Measurements from ENCODE around the gene LITAFD.
"Not testable (repeated sequence)": the region's sequence is repeated elsewhere in the genome, so short reads cannot be mapped to it uniquely, and the experiment has no call there.

LITAFD gene

DNA sequence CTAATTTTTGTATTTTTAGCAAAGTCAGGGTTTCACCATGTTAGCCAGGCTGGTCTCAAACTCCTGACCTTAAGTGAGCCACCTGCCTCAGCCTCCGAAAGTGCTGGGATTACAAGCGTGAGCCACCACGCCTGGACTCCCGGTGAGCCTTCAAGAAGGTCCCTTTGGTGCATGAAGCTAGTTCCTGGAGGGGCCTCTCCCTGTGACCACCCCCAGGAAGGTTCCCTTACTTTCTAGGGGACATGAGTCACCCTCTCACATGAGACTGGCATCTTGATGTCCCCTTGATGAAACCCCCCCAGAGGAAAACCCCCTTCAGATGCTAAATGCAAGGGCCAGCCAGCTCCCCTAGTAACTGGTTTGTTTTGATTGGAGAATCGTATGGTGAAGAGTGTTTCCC lies 26.2 kb upstream of the LITAFD start:
- no peak for DNase-seq (ENCODE audit: low read depth)

DNA sequence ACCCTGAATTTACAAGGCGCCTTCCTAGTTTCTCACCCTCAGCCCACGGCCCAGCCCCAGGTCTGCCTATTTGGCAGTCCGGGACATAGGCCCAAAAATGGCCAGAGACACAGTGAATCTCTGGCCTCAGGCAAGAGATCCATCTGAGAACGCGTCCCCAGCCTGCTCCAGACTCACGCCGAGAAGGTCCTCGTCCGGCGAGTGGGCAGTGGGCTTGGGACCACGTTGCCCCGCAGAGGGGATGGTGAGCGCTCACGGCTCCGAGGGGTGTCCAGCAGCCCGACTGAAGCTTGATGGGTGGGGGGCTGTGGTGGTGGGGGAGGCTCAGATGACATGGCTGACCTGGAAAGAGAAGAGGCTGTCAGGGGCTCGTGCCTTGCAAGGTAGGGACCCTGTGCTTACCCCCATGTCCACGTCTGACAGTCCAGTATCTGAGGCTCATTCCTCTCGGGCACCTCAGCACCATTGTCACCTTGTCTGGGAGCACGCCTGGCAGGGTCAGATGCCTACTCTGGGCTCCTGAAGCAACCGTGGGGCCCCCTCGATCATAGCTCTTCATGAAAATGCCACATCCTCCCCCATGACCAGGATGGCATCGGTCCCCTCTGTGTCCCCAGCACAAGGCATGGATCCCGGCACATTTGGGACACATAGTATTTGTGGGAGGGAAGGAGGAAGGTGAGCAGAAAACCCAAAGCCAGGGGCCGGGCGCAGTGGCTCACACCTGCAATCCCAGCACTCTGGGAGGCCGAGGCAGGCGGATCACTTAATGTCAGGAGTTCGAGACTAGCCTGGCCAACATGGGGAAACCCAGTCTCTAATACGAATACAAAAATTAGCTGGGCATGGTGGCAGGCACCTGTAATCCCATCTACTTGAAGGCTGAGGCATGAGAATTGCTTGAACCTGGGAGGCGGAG lies 22.9 kb upstream of the LITAFD start:
- DNase-seq (ENCODE audit: low read depth), result no peak

DNA sequence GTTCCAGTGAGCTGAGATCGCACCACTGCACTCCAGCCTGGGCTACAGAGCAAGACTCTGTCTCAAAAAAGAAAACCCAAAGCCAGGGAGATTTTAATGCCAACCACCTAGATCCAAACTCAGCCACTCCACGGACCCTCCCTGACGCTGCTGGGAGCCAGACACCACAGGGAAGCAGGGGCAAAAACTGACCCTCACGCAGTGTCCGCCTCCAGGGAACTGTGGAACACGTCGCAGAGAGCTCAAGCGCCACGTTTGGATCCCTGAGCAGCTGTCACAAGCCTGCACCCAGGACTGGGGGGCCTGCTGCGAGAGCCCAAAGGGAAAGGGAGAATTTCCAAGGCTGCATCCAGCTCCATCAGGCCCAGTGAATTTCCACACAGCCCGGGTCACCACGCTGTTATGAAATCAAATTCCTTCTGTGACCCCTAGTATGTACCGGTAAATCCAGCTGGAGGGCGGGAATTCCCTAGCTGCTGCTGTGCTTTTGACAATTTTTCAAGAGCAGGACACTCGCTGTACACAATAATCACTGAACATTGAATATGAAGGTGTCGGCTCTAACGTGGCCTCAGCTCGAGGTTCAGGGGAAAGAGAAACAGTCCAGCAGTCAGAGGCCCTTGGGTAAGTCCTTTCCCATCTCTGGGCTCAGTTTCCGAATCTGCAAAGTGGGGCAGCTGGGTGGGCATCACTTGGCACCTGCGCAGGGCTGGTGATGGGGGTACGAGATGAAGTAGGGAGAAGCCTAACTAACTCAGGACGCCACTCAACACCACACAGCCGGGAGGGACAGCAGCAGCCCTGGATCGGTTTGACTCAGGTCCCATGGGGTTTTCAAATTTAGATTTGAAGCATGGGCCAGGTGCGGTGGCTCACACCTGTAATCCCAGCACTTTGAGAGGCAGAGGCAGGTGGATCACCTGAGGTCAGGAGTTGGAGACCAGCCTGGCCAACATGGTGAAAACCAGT lies 22.0 kb upstream of the LITAFD start:
- no peak for DNase-seq (ENCODE audit: low read depth)

DNA sequence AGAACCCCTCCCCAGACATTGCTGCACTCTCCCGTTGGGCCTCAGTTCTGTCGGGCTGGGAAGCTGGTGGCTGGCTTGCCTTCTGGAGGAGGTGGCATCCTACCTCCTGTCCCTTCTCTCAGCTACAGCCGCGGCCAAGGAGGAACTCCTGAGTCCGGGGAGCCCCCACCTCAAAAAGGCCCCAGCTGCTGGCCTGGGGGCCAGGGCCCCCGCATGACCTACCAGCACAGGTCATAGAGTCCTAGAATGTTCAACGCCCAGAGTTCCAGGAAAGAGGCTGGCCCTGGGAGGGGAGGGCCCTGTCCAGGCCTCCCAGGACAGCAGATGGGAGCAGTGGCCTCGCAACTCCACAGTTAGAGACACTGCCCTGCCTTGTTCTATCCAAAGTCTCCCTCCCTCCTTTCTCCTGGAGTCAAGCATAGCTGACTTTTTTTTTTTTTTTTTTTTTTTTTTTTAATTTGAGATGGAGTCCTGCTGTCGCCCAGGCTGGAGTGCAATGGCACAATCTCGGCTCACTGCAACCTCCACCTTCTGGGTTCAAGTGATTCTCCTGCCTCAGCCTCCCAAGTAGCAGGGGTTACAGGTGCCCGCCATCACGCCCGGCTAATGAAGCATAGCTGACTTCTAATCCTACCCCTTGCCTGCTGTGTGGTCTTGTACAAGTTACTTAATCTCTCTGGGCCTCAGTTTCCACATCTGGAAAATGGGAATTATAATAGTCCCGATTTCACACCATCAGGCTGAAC lies 20.4 kb upstream of the LITAFD start:
- DNase-seq (ENCODE audit: low read depth), result no peak

DNA sequence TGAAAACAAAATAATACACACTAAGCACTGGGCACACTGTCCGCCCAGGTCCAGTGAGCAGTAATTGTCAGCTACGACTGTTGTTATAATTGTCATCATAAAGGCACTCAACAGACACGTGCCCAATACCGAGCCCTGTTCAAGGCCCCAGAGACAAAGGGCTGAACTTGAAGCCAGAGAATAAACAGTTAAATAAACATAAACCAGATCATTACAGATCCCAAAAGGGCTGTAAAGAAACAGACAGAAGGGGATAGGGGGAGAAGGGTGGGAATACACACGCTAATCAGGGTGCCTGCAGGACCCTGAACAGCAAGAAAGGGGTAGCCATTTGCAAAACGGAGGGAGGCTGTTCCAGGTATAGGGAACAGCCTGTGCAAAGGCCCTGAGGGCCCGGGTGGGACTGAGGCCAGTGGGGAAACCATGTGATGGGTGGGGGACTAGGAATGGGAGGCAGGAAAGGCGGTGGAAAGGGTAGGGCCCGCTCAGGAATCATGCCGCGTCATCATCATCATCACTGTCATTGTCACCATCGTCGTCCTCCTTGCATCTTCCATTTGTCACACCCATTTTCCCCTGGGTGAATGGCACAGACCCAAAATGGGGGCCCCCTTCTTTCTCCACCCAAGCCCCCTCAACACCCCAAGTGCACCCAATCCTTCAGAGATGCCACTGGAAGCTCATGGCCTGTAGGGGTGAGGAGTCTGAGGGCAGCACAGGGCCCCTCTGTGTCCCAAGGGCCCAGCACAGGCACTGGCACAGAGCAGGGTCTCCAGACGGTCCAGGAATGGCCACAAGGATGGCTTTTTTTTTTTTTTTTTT lies 19.6 kb upstream of the LITAFD start:
- no peak for DNase-seq (ENCODE audit: low read depth)

DNA sequence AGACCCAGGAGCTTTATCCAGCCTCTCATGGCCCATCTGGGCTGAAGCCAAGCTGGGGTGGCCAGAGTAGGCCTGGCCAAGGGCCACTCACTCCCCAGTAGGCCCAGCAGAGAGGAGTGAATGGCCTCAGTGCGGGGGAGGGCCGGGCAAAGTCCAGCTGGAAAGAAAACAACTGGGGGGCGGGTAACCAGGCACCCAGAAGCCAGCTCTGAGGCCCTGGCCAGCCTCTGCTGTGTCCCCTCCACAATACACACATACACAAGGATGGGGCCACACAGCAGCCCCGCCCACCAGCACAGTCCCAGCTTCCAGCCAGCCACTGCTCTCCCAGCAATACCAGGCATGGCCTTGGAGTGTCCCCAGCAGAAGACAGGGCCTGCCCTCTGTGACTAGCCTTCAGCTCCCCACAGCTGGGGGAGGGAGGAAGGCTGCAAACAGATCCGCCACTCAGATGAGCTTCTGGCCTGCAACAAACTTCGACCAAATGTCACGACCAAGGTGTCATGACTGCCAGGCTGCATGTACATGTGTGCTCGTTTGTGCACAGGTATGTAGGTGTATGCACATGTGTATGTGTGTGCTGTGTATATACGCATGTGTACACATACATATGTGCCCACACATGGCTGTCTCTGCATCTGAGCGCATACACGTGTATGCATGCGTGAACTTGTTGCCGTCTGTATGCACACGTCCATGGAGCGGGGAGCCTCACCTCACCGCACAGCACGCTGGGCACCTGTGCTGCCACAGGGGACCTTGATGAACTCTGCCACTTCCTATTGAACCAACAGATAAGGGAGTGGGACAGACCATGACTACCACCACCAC lies 18.3 kb upstream of the LITAFD start:
- no peak for DNase-seq (ENCODE audit: low read depth)

DNA sequence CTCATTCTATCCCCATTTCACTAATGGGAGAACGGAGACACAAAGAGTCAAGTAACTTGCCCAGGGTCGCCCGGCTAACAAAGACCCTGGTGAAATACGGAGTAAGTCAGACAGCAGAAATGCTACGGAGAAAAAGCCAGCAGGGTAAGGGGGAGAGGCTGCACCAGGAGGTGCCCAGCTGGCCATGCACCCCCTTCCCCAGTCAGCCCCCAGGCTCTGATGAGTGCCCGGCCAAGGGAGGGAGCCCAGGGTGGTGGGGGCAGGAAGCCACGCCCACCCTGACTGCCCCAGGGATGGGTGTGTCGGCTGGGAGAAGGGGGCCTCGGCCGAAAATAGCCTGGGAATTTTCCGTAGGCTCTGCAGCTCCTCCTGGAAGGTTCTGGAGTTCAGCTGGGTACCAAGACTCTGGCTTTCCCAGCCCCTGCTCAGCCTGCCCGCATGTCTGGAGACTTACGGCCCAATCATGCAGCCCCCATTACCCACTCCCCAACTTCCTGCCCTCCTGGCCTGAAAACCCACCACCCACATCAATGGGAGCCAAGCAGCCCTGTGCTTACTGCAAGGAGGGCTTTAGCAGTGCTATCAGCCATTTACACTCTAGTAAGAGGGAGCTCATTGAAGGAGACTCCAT lies 17.6 kb upstream of the LITAFD start:
- no peak for DNase-seq (ENCODE audit: low read depth)

DNA sequence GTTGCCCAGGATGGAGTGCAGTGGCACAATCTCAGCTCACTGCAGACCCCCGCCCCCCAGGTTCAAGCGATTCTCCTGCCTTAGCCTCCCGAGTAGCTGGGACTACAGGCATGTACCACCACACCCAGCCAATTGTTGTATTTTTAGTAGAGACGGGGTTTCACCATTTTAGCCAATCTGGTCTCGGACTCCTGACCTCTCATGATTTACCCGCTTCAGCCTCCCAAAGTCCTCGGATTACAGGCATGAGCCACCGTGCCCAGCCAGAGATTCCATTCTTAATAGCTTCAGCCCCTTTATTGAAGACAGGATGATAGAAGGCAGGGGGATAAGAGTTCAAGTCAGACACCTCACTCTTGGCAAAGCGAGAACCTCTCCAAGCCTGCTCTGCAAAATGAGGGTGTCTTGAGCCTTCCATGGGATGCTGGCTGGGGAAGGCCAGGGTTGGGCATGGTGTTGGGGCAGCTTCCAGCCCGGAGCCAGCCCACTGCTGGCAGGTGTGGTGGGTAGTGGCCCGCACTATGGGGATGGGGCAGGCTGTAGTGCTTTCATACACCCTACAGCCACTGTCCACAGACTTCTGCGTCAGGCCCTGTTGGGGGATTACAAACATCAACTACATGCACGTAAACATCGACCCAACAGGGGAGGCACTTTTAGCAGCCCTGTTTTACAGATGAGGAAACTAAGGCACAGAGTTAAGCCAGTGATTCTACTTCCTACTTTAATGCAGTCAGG lies 16.8 kb upstream of the LITAFD start:
- DNase-seq (ENCODE audit: low read depth), result no peak

DNA sequence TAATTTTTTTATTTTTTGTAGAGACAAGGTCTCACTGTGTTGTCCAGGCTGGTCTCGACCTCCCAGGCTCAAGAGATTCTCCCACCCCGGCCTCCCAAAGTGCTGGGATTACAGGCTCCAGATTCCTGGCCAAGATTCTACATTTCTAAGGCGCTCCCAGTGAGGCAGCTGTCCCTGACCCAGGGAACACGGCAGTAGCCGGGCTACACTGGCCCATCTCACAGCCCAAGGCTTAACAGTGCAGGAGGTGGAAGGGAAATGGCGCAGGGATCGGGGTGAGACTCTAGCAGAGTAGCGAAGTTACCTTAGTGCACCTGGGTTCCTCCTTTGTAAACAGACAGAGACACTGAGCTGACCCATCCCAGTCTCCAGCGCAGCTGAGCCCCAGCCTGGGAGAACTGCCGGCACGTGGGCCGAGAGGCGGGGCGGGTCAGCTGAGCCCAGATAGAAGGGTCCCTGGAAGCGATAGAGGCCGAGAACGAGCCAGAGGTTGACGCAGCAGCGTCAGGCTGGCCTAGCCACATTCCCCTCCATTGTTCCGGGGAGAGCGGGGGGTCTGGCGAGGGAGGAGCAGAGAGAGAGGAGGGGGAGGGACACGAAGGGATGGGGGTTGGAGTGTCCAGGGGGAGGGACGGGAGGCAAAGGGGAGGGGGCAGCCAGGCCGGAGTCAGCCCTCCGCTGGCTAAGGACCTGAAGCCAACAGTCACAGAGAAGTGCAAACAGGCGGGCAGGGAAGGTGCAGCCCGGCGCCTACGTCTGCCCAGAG lies 15.8 kb upstream of the LITAFD start:
- DNase-seq (ENCODE audit: low read depth), result no peak

DNA sequence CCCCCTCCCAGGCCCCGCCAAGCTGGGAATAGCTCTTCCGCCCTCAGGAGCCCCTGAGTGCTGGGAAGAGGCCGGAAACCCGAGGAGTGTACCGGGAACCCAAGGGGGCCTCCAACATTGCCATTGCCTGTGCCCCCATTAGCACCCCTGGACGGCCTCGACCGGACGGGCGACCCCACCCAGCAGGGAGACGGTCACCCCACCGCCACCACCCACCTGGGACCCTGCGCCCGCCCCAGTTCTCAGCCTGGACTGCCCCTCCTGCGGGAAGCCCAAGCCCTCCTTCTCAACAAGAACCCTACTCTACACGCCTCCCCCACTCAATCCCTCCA lies 15.3 kb upstream of the LITAFD start:
- DNase-seq (ENCODE audit: low read depth), result no peak

DNA sequence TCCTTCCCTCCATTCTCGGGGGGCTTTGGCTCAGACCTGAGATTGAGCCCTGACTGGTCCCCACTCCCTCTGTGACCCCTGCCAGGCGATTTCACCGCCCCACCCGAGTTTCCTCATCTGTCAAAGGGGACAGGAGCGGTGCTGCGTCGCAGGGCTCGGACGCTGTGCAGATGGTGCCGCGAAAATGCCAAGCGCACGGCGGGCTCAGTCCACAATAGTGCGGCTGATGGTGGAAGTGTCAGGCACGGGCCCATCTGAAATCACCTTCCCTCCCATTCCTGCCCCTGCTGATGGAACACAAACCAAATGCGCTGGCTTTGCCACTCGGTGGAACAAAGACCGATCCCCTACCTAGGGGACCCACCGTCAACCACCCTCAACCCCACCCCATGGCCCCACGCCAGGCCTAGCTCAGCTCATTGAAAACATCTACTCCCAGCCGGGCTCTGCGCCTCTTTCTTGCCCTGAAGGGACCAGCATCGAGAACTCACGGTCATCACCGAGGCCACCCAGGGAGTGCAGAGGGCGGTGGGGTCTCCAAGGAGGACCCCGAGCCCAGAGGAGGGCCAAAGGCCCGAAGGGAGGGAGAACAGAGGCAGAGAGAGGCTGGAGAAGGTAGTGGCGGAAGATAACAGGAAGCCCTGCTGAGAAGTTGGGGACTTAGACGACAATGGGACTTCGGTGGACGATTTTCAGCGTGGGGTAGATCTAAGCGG lies 14.8 kb upstream of the LITAFD start:
- no peak for DNase-seq (ENCODE audit: low read depth)

DNA sequence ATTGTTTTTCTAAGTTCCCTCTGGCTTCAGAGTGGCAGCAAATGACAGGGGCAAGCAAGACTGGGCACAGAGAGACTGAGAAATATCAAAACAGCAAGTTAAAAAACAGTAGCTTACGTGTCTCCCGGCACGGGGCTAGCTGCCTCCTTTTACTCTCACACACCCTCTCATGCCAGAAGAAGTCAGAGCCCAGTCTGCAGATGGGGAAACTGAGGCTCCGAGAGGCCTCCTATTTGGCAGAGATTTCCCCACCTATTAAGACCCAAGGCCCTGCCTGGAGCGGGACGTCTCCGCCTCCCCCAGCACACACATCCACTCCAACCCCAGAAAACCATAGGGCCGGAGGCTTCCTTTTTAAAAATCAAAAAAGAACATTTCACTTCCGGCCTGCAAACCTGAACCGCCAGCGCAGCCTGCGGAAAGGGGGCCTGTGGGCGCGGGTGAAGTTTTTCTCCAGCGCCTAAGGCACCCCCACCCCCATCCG lies 14.2 kb upstream of the LITAFD start:
- DNase-seq (ENCODE audit: low read depth), result no peak

DNA sequence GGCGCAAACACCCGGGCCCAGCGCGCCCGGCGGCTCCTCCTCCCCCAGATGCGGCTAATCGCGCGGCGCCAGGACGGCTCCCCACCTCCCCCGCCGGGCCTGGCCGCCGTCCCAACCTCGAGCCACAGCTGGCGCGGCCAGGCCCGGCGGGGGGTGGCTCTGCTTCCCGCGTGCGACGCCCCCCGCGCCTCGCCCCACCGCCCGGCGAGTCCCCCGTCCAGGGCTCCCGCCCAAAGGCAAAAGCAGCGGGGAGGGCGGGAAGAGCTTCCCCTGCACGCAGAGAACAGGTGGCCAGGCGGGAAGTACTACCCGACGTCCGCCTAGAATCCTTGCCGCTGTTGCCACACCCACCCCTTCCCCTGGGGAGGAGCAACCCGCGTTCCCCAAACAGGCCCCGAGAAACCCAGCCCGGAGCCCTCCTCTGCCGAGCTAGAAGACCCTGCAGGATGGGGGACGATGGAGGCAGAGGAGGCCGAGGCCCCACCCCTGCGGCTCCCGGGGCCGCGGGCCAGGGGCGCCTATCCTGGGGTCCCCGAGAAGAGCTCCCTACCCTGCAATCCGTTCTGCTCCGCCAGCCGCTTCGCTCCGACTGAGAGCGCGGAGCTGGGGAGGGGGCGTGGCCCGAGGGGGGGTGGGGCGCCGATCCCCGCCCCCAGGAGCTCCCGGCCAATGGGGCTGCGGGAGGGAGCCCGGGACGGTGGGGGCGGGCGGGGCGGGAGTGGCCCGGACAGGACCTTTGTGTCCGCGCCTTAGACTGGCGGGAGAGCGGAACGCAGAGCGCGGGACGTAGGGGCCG lies 13.5 kb upstream of the LITAFD start, which contains the start of gene CARHSP1:
Gene CARHSP1, minus strand, starts transcription at position 591 of the 796 bp plus-strand sequence. CDS start 9,678 bp downstream, outside the sequence.
- peak; percentile 55 for DNase-seq (ENCODE audit: low read depth)

DNA sequence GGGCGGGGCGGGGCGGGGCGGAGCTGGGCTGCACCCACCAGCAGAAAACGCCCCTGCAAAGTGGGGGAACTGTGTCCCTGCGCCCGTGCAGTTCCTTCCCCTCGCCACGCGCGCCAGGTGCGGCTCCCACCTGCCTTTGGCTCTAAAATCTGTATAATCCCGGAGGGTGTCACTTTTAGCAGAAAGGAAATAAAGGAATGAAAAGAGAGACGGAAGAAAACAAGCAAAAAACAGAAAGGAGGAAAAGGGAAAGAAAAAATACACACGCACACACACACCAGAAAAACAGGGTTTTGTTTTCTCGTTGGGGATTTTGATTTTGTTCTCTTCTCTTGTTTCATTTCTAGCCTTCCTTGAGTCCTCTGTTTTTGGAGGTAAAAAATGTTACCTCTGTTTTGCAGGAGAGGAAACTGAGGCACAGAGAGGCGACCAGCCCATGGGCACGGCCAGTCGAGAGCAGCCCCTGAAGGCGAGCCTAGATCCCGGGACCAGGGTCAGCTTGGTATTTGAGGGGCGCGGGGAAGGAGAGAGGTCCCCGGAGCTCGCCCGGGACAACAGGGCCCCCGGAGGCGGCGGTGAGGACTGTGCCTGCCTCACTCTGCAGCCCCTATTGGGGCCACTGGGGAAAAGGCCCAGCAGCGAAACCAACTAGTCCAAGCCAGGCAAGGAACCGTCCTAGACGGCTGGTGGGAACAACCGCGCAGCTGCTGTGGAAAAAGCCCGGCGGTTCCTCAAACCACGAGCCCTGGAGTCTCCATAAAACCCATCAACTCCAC lies 12.8 kb upstream of the LITAFD start:
- no peak for DNase-seq (ENCODE audit: low read depth)

DNA sequence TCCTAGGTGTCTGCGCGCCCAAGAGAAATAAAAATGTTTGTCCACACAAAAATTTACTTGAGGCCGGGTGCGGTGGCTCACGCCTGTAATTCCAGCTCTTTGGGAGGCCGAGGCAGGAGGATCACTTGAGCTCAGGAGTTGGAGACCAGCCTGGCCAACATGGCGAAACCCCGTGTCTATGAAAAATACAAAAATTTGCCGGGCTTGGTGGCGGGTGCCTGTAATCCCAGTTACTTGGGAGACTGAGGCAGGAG lies 12.2 kb upstream of the LITAFD start:
- DNase-seq (ENCODE audit: low read depth), result not testable (repeated sequence)

DNA sequence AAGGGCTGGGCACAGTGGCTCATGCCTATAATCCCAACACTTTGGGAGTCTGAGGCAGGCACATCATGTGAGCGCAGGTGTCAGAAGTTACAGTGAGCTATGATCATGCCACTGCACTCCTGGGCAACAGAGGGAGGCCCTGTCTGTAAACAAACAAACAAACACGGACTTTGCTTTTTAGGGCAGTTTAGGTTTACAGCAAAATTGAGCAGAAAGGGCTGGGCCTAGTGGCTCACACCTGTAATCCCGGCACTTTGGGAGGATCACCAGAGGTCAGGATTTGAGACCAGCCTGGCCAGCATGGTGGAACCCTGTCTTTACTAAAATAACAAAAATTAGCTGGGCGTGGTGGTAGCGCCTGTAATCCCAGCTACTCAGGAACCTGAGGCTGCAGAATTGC lies 10.1 kb upstream of the LITAFD start:
- no peak for DNase-seq (ENCODE audit: low read depth)

All from stimulated activated CD8-positive, alpha-beta memory T cell treated with anti-CD3 and anti-CD28 coated beads, Interleukin-7, amount 100 ng/mL, for 24 hours (primary cell).